CD4-positive, alpha-beta T cell treated with Interleukin-15 for 4 hours (primary cell): ENCODE data around the gene GUCY1A2.

Experiments used
- DNase-seq: peaks from one replicate; pipeline ENCODE4 v3.0.0-alpha.2; 2020; ENCODE audit warnings: low spot score

GUCY1A2 gene

GRCh38 chr11:106733635-106734034, 284.6 kb downstream of the GUCY1A2 start:
- no peak for DNase-seq

DNA sequence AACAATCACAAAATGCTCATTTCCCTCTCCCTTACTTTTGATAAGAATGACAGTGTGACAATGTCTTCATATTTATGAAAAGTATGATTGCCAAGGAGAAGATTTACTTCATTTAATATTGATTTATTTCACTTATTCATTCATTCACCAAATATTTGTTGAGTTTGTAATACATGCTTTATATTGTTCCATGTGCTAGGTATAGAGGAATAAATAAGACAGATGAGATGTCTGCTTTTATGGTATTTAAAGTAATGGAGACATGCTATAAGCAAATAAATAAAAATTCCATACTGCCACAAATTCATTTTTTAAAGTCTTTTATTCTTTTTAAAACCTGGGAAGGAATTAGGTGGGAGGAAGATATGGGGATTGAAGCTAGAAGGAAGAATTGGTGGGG, 289.4 kb downstream of the GUCY1A2 start:
- no peak for DNase-seq

DNA sequence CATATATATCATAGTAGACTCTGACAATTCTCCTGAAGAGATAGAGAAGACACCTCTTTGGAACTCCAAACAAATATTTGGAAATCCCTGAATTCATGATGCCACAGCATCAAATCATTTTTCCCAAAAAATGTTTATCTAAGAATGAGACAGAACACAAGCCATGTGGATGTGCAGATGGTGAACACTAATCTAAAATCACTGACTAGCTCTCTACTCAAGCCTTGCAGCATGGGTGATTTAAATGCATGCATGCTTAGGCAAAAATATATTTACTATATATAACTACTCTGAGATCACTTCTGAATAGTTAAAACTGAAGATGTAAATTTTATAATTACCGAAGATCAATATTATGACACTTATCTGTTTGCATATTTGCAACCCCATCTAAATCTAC, 289.9 kb downstream of the GUCY1A2 start:
- DNase-seq, result no peak

GRCh38 chr11:106727256-106727655, 291.0 kb downstream of the GUCY1A2 start:
- no peak for DNase-seq

DNA sequence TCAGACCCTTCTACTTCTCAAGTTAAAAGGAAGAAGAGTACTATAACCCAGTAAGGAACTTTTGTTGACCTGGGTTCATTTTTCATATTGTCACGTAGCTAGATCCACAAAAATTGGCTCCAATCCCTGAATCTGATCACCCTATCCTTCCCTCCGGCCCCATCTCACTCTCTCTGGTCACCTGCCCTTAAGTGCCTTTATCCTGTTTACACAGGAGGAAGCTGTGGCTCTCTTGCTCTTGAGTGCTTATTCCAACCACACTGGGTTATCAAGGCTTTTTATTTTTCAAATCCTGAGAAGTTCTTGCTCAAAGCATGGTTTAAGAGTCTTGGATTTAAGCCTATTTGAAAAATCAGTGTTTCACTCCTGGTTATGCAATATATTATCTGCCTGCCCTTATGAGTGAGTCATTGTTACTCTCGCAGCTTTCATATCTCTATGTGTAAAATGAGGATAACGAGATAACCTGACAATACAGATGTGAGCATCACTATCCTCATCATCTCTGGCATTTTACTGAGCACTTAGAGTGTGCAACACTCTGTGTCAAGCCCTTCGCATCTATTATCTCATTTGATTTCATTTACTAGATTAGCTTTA, 293.9 kb downstream of the GUCY1A2 start:
- DNase-seq, result no peak

GRCh38 chr11:106723071-106723470, 295.2 kb downstream of the GUCY1A2 start:
- no peak for DNase-seq

DNA sequence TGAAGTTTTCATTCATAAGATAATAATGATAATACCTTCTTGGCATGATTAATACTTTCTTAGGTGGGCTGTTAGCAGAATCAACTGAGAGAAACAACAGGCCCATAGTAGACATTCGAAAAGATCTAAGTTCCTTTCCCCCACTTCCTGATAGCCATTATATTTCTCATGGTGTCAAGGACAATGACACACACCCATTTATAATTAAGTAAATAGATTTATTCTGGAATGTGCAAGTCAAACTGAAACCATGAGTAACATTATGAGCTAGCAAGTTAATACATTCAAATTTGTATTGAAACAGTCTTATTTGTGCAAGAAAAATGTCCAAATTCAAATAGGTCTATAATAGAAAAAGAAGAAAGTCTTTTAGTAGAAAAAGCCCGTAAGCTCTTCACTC, 301.1 kb downstream of the GUCY1A2 start:
- DNase-seq, result no peak

GRCh38 chr11:106714199-106714598, 304.1 kb downstream of the GUCY1A2 start:
- no peak for DNase-seq

DNA sequence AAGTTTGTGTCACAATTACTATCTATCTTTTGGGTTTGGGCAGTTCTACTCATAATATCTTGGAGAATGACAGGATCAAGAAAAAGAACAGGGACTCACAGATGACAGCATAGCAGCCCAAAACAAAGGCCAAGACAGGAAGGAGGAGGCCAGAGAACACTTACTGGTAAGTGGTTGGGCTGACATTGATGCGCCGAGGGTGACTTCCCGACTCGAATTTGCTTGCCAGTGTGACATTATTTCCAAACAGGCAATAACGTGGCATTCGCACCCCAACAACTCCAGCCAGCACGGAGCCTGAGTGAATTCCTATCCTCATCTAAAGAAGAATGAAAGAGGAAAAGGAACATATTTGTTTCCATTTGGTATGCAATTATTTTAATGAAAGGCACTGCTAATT, 309.9 kb downstream of the GUCY1A2 start:
- no peak for DNase-seq

DNA sequence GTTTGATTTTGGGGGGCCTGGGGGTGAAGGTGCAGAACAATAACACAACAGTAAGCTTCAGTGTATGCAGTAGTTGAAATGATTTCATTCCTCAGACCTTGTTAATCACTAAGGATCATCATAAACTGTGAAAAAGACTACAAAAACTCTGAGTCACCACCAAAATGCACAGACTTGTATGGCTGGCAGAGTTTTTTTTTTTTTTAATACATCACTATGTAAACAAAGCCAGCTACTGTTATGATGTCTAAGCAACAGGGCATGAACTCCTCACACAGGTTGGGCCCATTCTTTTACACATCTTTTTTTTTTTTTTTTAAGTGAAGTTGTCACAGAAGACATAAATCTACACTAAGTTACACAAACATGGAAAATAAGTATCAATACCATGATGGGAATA, 311.9 kb downstream of the GUCY1A2 start:
- DNase-seq, result no peak

DNA sequence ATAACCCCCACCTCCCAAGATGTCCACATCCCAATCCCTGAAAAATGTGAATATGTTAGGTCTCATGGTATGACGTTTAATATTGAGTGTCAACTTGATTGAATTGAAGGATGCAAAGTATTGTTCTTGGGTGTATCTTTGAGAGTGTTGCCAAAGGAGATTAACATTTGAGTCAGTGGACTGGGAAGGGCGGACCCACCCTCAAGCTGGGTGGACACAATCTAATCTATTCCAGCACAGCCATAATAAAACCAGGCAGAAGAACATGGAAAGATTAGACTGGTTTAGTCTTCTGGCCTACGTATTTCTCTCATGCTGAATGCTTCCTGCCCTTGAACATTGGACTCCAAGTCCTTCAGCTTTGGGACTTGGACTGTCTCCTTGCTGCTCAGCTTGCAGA, 315.5 kb downstream of the GUCY1A2 start:
- no peak for DNase-seq

GRCh38 chr11:106697058-106697457, 321.2 kb downstream of the GUCY1A2 start:
- DNase-seq, result no peak

DNA sequence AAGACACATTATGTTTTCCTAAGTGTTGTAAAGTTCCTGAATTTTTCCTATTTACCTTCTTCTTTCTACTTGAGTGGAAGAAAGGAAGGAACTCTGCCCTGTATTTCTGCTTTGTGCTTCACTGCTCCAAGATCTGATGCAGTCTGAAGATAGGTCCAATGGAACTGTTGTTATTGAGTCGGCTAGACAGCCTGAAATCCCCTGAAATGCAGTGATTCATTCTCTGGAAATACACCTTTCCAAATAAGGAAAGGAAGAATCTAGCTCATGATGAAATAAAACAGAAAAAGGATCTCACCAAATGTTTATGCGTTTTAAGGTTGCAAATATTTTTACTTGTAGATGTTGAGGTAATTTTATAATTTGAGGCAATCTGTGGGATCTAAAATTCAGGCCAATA, 322.8 kb downstream of the GUCY1A2 start:
- DNase-seq, result no peak

DNA sequence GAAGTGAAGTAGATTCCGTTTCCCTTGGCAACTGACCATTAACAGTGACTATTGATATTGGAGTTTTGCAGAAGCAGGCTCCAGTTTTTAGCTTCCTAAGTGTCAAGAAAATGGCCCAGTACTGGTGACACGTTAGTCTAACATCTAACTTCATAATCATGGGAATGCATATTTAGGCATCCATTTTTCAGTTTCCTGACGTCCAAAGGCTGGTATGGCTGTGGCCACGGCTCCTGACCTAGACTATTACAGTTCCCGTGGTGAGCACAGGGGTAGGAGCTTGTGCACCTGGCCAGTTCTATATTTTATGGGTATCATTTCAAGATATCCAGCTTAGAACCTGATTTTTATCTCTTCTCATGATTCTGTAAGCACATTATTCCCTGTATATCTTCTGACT, 323.8 kb downstream of the GUCY1A2 start:
- DNase-seq, result no peak

GRCh38 chr11:106691807-106692365, 326.4 kb downstream of the GUCY1A2 start:
- no peak for DNase-seq

- DNase-seq, result no peak
Measured at GRCh38 chr11:106690923-106691322, 327.4 kb downstream of the GUCY1A2 start.

DNA sequence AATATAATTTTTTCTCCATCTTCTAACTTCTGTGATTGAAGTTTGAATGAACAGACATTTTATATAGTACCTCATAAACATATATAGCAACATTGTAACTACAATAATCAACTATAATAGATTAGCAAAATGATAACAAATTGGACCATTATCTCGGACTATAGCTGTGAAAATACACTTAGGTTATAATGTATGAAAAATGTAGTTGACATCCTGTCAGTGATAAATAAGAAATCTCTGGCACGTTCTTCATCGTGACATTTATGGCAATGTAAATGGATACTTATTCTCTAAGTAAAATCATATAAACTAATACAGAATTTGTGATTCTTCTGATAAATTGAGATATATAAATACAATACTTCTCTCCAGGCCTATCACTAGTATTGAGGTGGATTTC, 333.3 kb downstream of the GUCY1A2 start:
- no peak for DNase-seq

- no peak for DNase-seq
Measured at GRCh38 chr11:106683435-106683834, 334.8 kb downstream of the GUCY1A2 start.

- DNase-seq, result no peak
Measured at GRCh38 chr11:106681435-106681834, 336.8 kb downstream of the GUCY1A2 start.

GRCh38 chr11:106679581-106679980, 338.7 kb downstream of the GUCY1A2 start:
- no peak for DNase-seq

DNA sequence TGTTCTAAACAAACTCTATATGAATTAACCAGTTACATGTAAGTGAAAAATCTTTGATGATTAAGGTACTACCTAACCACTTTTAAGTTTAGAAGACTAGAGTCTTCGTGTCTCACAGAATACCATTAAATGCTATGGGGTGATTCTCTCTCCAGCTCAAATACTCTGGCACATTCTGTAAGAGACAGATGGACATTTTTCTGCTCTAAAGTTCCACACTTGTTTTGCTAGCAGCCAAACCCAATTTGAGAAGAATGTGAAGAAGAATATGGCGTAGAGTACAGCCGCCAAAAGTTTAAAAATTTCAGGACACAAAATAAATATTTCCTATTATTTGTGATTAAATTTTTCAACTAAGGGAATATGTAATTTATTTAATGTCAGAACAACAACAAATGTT, 339.1 kb downstream of the GUCY1A2 start:
- DNase-seq, result no peak

GRCh38 chr11:106670069-106670468, 348.2 kb downstream of the GUCY1A2 start:
- DNase-seq, result no peak

- DNase-seq, result no peak
Measured at GRCh38 chr11:106668147-106668546, 350.1 kb downstream of the GUCY1A2 start.

GRCh38 chr11:106656646-106657045, 361.6 kb downstream of the GUCY1A2 start:
- DNase-seq, result no peak
